Skeletal muscle satellite cell (primary cell): ENCODE data around the gene TMEM106C.

Experiments used
- H3K27me3 ChIP-seq: 2 replicates; pipeline ENCODE4 v1.7.0; 2013; ENCODE audit warnings: low read length; ENCODE audit not compliant: control insufficient read depth, insufficient read depth
- H3K36me3 ChIP-seq: 2 replicates; pipeline ENCODE4 v1.7.0; 2013; ENCODE audit warnings: mild to moderate bottlenecking, control low read depth, low read length; ENCODE audit not compliant: insufficient read depth
- H3K4me1 ChIP-seq: 2 replicates; pipeline ENCODE4 v1.7.0; 2013; ENCODE audit warnings: low read length; ENCODE audit not compliant: control insufficient read depth, insufficient read depth
- H3K4me2 ChIP-seq: 2 replicates; pipeline ENCODE4 v1.7.0; 2013; ENCODE audit warnings: mild to moderate bottlenecking, low read length
- H3K4me3 ChIP-seq: 2 replicates; pipeline ENCODE4 v1.7.0; 2013; ENCODE audit warnings: low read length
- H3K9ac ChIP-seq: 2 replicates; pipeline ENCODE4 v1.7.0; 2013; ENCODE audit warnings: mild to moderate bottlenecking, low read depth, low read length, moderate library complexity
- H3K9me3 ChIP-seq: replicated peaks from 2 replicates; pipeline ENCODE4 v1.7.0; 2013; ENCODE audit warnings: mild to moderate bottlenecking, control low read depth, low read length

TMEM106C gene

DNA sequence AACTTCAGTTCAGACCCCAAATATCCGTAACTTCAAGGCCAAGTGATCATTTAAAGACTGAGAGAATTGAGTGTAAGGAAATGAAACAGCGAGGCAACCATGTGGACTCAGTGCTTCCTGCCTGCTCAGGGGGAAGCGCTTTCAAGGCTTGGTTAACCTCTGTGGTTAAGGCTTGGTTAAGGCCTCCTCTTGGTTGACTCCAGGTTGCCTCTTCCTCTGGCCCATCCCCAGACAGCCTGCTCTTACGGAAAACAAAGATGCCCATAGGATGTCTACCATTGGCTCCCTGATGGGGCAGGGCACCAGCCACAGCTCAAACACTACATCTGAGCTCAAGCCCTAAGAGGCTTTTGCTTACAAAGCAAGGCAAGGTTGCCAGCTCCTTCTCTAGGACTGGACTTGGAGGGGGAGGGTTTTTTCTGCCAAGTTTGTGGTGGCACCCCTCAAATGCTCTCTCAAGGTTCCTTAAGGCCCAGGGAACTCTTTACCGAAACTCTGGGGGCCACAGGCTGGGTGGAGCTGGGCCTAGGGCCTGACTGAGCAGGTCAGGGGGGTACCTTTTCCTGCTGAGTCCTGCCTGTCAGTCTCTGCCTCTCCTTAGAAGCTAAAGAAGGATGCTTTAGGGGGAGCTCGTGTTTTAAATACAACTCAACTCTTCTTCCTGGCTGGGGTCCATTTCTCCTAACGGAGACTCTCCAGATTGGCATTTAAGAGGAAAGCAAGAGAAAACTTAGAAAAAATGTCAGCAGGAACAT is 27.1 kb downstream of the TMEM106C start:
- no peaks in the 10 kb centered on the region for H3K9me3 ChIP-seq
- H3K36me3 ChIP-seq = no peaks in the 10 kb centered on the region
- no peak overlapping the region for H3K9ac ChIP-seq
- peaks cover 5% of the 10 kb centered on the region for H3K4me1 ChIP-seq
- H3K27me3 ChIP-seq = peaks cover 75% of the 10 kb centered on the region
- H3K4me2 ChIP-seq = no peak overlapping the region
- H3K4me3 ChIP-seq = no peak overlapping the region

GRCh38 chr12:47991106-47992061 is 28.0 kb downstream of the TMEM106C start:
- Histone ChIP-seq H3K4me2 (no peak overlapping the region), H3K9me3 (no peaks in the 10 kb centered on the region), H3K4me3 (no peak overlapping the region), H3K9ac (no peak overlapping the region), H3K27me3 (peaks cover 79% of the 10 kb centered on the region), H3K4me1 (peaks cover 5% of the 10 kb centered on the region), H3K36me3 (no peaks in the 10 kb centered on the region)

- Histone ChIP-seq H3K27me3 (peaks cover 89% of the 10 kb centered on the region), H3K36me3 (no peaks in the 10 kb centered on the region)
Measured at GRCh38 chr12:47992776-47993175, 29.4 kb downstream of the TMEM106C start.

GRCh38 chr12:47993491-47993890 is 30.1 kb downstream of the TMEM106C start:
- peaks cover 89% of the 10 kb centered on the region for H3K27me3 ChIP-seq
- H3K36me3 ChIP-seq = no peaks in the 10 kb centered on the region
- H3K4me3 ChIP-seq = no peak overlapping the region
- no peaks in the 10 kb centered on the region for H3K9me3 ChIP-seq
- no peaks in the 10 kb centered on the region for H3K4me1 ChIP-seq
- H3K9ac ChIP-seq = no peak overlapping the region
- H3K4me2 ChIP-seq = no peak overlapping the region

More at GRCh38 chr12:47992776-47993175, 29.4 kb downstream of the TMEM106C start:
- H3K4me3 ChIP-seq = no peak overlapping the region
- peaks cover 5% of the 10 kb centered on the region for H3K4me1 ChIP-seq
- no peaks in the 10 kb centered on the region for H3K9me3 ChIP-seq
- H3K4me2 ChIP-seq = no peak overlapping the region
- no peak overlapping the region for H3K9ac ChIP-seq

DNA sequence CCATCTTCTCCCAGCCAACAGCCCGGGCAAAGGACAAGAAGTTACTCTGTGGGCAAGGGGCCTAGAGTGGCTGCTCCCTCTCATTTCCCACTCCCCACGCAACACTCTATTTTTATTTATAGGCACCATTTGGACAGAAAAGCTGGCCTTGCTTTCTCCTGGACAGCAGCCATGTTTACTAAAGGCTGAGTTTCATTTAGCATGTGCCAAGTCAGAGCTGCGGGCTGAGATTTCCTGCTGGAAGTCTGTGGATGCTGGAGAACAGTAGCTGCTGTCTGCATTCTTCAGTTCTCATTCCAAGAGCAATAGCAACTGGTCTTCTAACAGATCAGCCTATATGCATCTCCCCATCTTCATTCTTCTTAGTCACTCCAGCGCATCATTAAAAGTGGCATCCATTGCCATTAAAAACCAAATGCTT is 32.6 kb downstream of the TMEM106C start:
- Histone ChIP-seq H3K36me3 (no peaks in the 10 kb centered on the region), H3K27me3 (peaks cover 94% of the 10 kb centered on the region), H3K9me3 (no peaks in the 10 kb centered on the region)

DNA sequence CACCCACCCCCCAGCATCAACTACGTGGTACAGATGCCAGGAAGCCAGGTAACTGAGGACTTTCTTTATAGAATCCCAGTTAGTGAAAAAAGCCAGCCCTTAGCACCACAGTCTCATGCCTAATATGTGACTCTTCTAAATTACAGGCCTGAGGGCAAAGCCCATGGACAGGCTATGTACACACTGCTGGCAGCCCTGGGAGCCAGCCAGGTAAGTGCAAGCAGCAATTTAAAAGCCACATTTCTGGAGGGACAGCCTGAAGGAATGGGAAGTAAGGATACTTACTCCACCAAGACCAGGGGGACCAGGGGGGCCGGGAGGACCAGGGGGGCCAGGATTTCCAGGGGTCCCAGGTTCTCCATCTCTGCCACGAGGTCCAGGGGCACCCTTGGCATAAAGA is 33.9 kb downstream of the TMEM106C start:
- Histone ChIP-seq H3K27me3 (peaks cover 92% of the 10 kb centered on the region), H3K4me2 (no peak overlapping the region), H3K9me3 (no peaks in the 10 kb centered on the region), H3K9ac (no peak overlapping the region), H3K4me1 (peaks cover 13% of the 10 kb centered on the region), H3K36me3 (no peaks in the 10 kb centered on the region), H3K4me3 (no peak overlapping the region)

More for the DNA sequence above, 32.6 kb downstream of the TMEM106C start:
- no peak overlapping the region for H3K4me2 ChIP-seq
- H3K9ac ChIP-seq = no peak overlapping the region
- peaks cover 2% of the 10 kb centered on the region for H3K4me1 ChIP-seq
- H3K4me3 ChIP-seq = no peak overlapping the region

DNA sequence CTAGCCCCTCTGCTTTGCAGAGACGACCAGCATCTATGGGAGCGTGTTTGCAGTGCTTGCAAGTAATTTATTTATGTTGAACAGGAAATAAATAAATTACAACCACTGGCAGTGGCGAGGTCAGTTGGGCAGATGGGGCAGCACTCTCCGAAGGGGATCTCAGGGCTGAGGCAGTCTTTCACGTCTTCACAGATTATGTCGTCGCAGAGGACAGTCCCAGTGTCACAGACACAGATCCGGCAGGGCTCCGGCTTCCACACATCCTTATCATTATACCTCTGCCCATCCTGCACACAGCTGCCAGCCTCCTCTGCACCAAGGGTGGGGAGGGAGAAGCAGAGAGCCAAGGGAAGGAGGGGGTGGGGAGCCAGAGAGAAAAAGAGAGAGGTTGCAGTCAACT is 36.4 kb downstream of the TMEM106C start:
- Histone ChIP-seq H3K9me3 (no peaks in the 10 kb centered on the region), H3K36me3 (no peaks in the 10 kb centered on the region), H3K9ac (no peak overlapping the region), H3K27me3 (peaks cover 91% of the 10 kb centered on the region), H3K4me3 (no peak overlapping the region), H3K4me2 (no peak overlapping the region), H3K4me1 (peaks cover 25% of the 10 kb centered on the region)

- Histone ChIP-seq H3K9me3 (no peaks in the 10 kb centered on the region), H3K4me2 (peak overlapping the region; percentile 98), H3K27me3 (peaks cover 93% of the 10 kb centered on the region), H3K4me3 (peak overlapping the region; percentile 76), H3K4me1 (peaks cover 25% of the 10 kb centered on the region), H3K36me3 (no peaks in the 10 kb centered on the region), H3K9ac (peak overlapping the region; percentile 15)
Measured at GRCh38 chr12:48000878-48001504, 37.6 kb downstream of the TMEM106C start.

DNA sequence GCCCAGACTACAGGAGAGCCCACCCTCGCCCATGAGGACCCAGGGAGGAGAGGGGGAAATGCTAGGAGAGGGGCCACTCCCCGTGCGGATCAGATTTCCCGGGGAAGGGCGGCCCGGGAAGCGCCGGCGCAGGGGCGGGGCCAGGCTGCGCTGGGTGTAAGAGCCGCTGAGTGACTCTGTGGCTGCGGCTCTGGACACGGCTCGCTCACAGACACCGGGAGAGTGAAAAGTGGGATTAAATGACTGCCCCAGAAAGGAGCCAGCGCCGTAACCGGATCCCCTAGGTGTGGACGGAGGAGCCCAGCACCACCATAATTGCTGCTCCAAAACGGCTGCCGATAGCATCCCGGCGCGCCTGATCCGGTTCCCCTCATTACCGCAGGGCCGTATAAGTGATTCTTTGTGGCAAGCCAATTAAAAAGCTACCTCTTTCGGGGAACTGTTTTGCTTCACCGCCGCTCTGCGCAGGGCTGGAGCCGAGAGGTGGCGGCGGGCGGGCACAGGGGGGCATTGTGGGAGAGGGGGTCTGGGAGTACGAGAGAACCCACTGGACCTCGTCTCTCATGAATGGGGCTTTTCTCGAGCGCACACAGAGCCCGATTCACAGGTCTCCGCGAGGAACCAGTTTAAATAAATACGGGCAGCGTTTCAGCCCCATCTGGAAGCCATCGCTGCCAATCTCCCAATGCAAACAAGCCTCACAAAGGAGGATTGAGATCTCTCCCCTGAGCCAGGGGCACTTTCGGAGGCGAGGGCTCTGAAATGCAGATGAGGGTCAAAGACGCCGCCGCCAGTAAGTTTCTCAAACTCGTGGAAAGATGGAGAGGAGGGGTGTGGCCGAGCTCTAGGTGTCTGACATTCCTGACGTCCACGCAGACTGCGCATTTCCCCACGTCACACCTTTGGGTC is 38.4 kb downstream of the TMEM106C start:
- Histone ChIP-seq H3K4me2 (peak overlapping the region; percentile 98), H3K4me1 (peaks cover 25% of the 10 kb centered on the region), H3K27me3 (peaks cover 95% of the 10 kb centered on the region), H3K4me3 (peak overlapping the region; percentile 76), H3K36me3 (no peaks in the 10 kb centered on the region), H3K9me3 (no peaks in the 10 kb centered on the region), H3K9ac (peak overlapping the region; percentile 15)

GRCh38 chr12:48002414-48002730 is 39.0 kb downstream of the TMEM106C start:
- Histone ChIP-seq H3K36me3 (no peaks in the 10 kb centered on the region), H3K9ac (no peak overlapping the region), H3K4me3 (peak overlapping the region; percentile 76), H3K4me1 (peaks cover 25% of the 10 kb centered on the region), H3K4me2 (peak overlapping the region; percentile 98), H3K9me3 (no peaks in the 10 kb centered on the region), H3K27me3 (peaks cover 96% of the 10 kb centered on the region)
